Fibroblast of mammary gland (primary cell): ENCODE data around the gene MAP3K4.

Source experiments
- DNase-seq: peaks from one replicate; pipeline ENCODE4 v3.0.0-alpha.2; 2010; ENCODE audit warnings: low read depth
- H3K4me3 ChIP-seq: 2 replicates; pipeline ENCODE4 v1.5.1; 2011; ENCODE audit warnings: low read depth, mild to moderate bottlenecking, low read length, moderate library complexity; ENCODE audit not compliant: control insufficient read depth
- CTCF ChIP-seq: conservative IDR thresholded peaks from 2 replicates; pipeline ENCODE4 v1.5.1; 2011; ENCODE audit warnings: low read depth, low read length, inconsistent platforms; ENCODE audit not compliant: control insufficient read depth, insufficient read depth

MAP3K4 gene

GRCh38 chr6:161074496-161075121, 83.0 kb downstream of the MAP3K4 start:
- no peak for TF ChIP-seq CTCF
- no peak overlapping the region for H3K4me3 ChIP-seq

DNA sequence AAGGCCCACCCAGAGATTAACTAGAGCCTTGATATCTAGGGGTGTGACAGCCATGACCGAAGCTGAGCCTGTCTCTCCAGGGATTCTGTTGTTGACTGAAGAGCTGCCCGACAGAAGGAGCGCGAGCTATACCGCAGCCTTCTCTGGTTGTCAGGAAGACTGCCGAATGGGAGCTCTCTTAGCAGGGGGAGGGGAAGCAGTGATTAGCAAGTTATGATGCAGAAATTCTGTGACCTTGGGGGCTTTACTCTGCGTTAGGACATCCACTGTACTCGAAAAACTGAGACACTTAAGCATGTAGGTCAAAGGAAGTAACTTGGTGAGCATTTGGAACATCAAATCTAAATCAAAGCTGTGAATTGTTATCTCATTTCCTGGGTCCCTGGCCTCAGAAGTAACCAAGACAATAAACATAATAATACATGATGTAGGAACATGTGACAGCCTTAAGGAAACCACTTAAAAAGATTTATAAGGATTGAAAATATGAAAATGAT, 84.7 kb downstream of the MAP3K4 start:
- no peak overlapping the region for H3K4me3 ChIP-seq
- TF ChIP-seq CTCF, result no peak
- no peak for DNase-seq

More at GRCh38 chr6:161074496-161075121, 83.0 kb downstream of the MAP3K4 start:
- DNase-seq, result no peak

DNA sequence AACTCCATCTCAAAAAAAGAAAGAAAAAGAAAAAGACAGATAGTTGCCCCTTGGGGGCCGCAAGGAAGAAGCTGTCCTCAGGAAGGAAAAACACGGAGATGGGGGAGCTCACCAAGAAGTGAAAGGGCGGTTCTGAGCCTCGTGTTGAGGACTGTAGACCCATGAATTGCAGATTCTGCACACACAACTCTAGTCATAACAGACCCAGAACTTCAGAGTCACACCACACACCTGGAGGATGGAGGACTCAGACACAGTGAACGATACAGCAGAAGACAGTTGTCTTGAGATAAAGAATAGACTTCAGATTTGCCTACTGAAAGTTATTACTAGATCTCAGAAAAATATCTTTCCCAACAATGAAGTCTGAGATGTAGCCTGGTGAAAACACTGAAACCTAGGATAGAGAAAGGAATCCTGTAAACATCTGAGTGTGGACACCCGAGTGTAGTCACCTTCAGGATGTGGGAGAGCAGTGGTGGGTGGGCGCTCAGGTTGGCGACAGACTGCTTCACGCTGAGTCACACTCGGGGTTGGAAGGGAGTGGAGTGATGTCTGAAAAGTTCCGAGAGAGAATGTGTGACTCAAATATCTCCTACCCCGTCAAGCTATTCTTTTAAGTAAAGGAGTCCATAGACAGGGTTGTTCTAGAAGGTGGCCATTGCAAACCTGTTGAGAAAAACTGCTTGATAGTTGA, 88.1 kb downstream of the MAP3K4 start:
- peak; percentile 94 for DNase-seq

GRCh38 chr6:161080263-161080970, 88.8 kb downstream of the MAP3K4 start:
- DNase-seq, result no peak
- no peak overlapping the region for H3K4me3 ChIP-seq
- TF ChIP-seq CTCF, result no peak

More for the DNA sequence above, 88.1 kb downstream of the MAP3K4 start:
- no peak overlapping the region for H3K4me3 ChIP-seq
- no peak for TF ChIP-seq CTCF

DNA sequence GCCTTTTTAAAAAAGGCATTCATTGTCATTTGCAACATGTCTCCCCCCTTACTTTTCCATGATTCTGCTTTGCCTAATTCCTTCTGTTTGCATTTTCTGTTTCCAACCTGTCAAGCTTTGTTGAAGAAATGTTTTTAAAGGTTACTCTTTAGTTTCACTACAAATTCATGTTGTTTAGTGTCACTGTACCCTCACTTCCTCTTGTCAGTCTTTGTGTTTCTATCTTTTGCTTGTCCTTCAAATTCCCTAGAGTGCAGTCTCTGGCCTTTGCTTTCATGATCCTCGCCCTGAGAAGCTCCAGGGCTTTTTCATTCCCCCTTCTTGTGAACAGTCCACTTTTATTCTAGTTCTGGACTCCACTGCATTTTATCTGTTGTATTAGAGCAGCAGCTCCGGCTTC, 90.6 kb downstream of the MAP3K4 start:
- no peak for TF ChIP-seq CTCF
- no peak overlapping the region for H3K4me3 ChIP-seq
- no peak for DNase-seq

DNA sequence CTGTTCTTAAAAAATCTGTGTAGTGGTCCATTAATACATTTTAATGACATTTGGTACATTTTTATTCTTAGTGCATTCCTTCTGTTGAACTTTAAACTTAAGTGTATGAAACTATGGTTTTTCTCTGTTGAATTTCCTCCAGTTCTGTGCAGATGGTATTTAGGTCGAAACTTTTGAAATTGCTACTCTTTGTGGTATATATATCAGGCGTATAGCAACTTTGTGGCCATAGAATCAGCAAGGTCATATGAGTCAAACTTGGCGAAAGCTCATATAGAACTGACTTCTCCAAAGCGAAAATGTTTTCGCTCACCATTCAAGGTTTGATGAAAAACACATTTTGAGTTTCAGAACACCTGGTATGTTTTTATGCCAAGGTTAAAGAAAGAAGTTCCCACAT, 93.7 kb downstream of the MAP3K4 start:
- no peak for DNase-seq
- no peak for TF ChIP-seq CTCF
- no peak overlapping the region for H3K4me3 ChIP-seq
